Choroid plexus epithelial cell (primary cell): ENCODE measurements around the gene ZNF407.

ENCODE experiments used
- DNase-seq: peaks from one replicate; pipeline ENCODE4 v3.0.0-alpha.2; 2010; ENCODE audit warnings: low read depth
- H3K4me3 ChIP-seq: 2 replicates; pipeline ENCODE4 v1.5.1; 2011; ENCODE audit warnings: low read depth, mild to moderate bottlenecking, control low read depth, low read length, moderate library complexity
- CTCF ChIP-seq: conservative IDR thresholded peaks from 2 replicates; pipeline ENCODE4 v1.5.1; 2011; ENCODE audit warnings: low read depth, mild to moderate bottlenecking, control low read depth, inconsistent platforms, low read length, moderate library complexity

Gene ZNF407

GRCh38 chr18:75053028-75053629, 455.5 kb downstream of the ZNF407 start:
- DNase-seq, result no peak
- H3K4me3 ChIP-seq, result no peak overlapping the region
- TF ChIP-seq CTCF, result no peak

DNA sequence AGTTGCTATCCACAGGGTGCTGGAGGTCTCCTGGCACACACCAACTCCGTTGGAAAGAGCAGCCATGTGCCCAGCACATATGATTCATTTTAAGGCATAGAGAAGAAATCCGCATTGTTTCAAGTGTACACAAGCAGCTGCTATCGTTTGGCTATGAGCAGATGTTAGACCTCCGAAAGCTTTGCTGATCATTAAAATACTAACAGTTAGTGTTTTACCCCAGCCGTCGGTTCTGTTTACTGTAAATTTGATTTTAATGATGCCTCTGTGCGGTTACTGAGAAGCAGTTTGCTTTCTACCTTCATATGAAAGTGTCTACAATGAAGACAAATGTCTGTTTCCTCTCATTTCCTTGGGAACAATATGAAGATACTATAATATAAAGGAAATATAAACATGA, 456.4 kb downstream of the ZNF407 start:
- TF ChIP-seq CTCF, result no peak
- DNase-seq, result no peak

GRCh38 chr18:75054611-75055010, 456.9 kb downstream of the ZNF407 start:
- no peak overlapping the region for H3K4me3 ChIP-seq
- no peak for DNase-seq

More for the DNA sequence above, 456.4 kb downstream of the ZNF407 start:
- no peak overlapping the region for H3K4me3 ChIP-seq

GRCh38 chr18:75057169-75057960, 459.7 kb downstream of the ZNF407 start:
- H3K4me3 ChIP-seq, result no peak overlapping the region
- TF ChIP-seq CTCF, result no peak
- no peak for DNase-seq

More at GRCh38 chr18:75054611-75055010, 456.9 kb downstream of the ZNF407 start:
- TF ChIP-seq CTCF, result no peak

DNA sequence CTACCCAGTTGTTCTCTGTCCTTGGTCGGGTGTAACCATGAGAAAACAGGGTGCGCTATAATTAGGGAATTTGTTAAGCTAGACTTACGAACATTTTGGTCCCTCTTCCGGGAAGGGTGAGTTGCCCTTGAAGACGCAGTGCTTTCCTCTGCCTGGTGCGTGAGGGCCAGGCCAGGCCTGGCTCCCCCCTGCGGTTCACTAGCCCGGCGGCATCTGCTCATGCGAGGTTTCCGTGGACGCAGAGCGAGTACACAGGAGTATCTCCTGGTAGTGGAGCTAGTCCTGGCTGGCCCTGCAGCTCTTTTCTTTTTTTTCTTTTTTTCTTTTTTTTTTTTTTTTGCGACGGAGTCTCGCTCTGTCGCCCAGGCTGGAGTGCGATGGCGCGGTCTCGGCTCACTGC, 462.5 kb downstream of the ZNF407 start:
- H3K4me3 ChIP-seq, result no peak overlapping the region
- DNase-seq, result no peak
- TF ChIP-seq CTCF, result no peak

GRCh38 chr18:75062297-75062886, 464.7 kb downstream of the ZNF407 start:
- DNase-seq, result no peak
- TF ChIP-seq CTCF, result no peak

More at GRCh38 chr18:75062297-75062886, 464.7 kb downstream of the ZNF407 start:
- H3K4me3 ChIP-seq, result no peak overlapping the region
